Caco-2 (cell line): ENCODE data around the gene SYT9. TPM values are rescaled to one million over a fixed set of nuclear protein-coding genes. Genes with fewer than 3 reads are reported as not detected.

Source experiments
- BruUV-seq: library from RNA; stranded (reverse); fragments of 400-500 nt; replicated peaks from 2 replicates; lab custom pipeline; 2021; lab: Mats Ljungman, UMichigan
- CTCF ChIA-PET: fragments of 300-600 bp; sonication (Branson Sonifier 250); formaldehyde crosslinking; loops from one replicate; lab custom pipeline; 2022; ENCODE audit warnings: antibody characterized with exemption; lab: Charles Lee
- POLR2A ChIA-PET: fragments of 300-600 bp; sonication (Branson Sonifier 250); formaldehyde crosslinking; loops from one replicate; lab custom pipeline; 2022; ENCODE audit warnings: antibody characterized with exemption; lab: Charles Lee
- DNase-seq, 2 experiments: peaks; one replicate each; pipeline versions ENCODE4 v3.0.0 to v3.0.0-alpha.2; 2020 to 2022
- H3K27me3 ChIP-seq: replicated peaks from 2 replicates; pipeline ENCODE4 v1.6.0; 2011; ENCODE audit warnings: low read length; ENCODE audit not compliant: control insufficient read depth, insufficient read depth
- H3K36me3 ChIP-seq: 2 replicates; pipeline ENCODE4 v1.5.1; 2011; ENCODE audit warnings: low read length; ENCODE audit not compliant: control insufficient read depth, insufficient read depth
- H3K4me1 ChIP-seq: fragments of 250-450 bp; sonication (Bioruptor Pico); 2 replicates; pipeline ENCODE4 v1.5.1; 2020; ENCODE audit warnings: mild to moderate bottlenecking
- H3K4me3 ChIP-seq: 2 replicates; pipeline ENCODE4 v1.5.1; 2011; ENCODE audit warnings: low read depth, mild to moderate bottlenecking, control low read depth, low read length
- H3K9me3 ChIP-seq: fragments of 250-450 bp; sonication (Bioruptor Pico); 2 replicates; pipeline ENCODE4 v1.5.1; 2020; ENCODE audit warnings: mild to moderate bottlenecking, moderate library complexity
- H3K27ac Mint-ChIP-seq: one replicate; pipeline ENCODE4 v1.8.0; 2022; ENCODE audit warnings: mixed read lengths; ENCODE audit not compliant: unreplicated experiment
- H3K27me3 Mint-ChIP-seq: one replicate; pipeline ENCODE4 v1.8.0; 2022; ENCODE audit warnings: mixed read lengths; ENCODE audit not compliant: insufficient read depth, unreplicated experiment
- H3K36me3 Mint-ChIP-seq: one replicate; pipeline ENCODE4 v1.8.0; 2022; ENCODE audit warnings: mild to moderate bottlenecking, mixed read lengths; ENCODE audit not compliant: insufficient read depth, unreplicated experiment
- H3K4me1 Mint-ChIP-seq: one replicate; pipeline ENCODE4 v1.8.0; 2022; ENCODE audit warnings: low read depth, mixed read lengths; ENCODE audit not compliant: unreplicated experiment
- H3K4me3 Mint-ChIP-seq: one replicate; pipeline ENCODE4 v1.8.0; 2022; ENCODE audit warnings: mild to moderate bottlenecking, moderate library complexity, mixed read lengths; ENCODE audit not compliant: unreplicated experiment
- H3K9me3 Mint-ChIP-seq: one replicate; pipeline ENCODE4 v1.8.0; 2022; ENCODE audit warnings: mixed read lengths; ENCODE audit not compliant: unreplicated experiment
- intact Hi-C: fragments of 100-400 bp; cut with micrococcal nuclease; formaldehyde crosslinking; loops from one replicate; pipeline ENCODE4 v1.10.0; 2022; ENCODE audit not compliant: unreplicated experiment
- total RNA-seq: library from RNA; stranded (reverse); gene quantifications from 2 replicates; pipeline ENCODE4 v1.2.3, GENCODE V29; 2022
- TF ChIP-seq, protein P1 (sequence below), 2 experiments: fragments of 200-600 bp in 1 of 2; IDR thresholded peaks; 1 replicate in 1 of 2; 2 replicates in 1 of 2; pipeline versions ENCODE4 v1.5.1 to v1.8.0; 2011 to 2022; ENCODE audit warnings: antibody characterized with exemption in 1 of 2, control low read depth in 1 of 2, inconsistent platforms in 1 of 2, low read depth in 1 of 2, low read length in 1 of 2, mild to moderate bottlenecking in 1 of 2, moderate library complexity in 1 of 2; ENCODE audit not compliant: insufficient read depth in 1 of 2, severe bottlenecking in 1 of 2, unreplicated experiment in 1 of 2

The SYT9 gene
- total RNA-seq, 1 experiment from 2014 or later = not detected

GRCh38 chr11:7353100-7353499 lies 101.4 kb downstream of the SYT9 start:
- Histone ChIP-seq H3K27me3 (no peaks in the 10 kb centered on the region; the same call in 1 of the 2 replicates), H3K36me3 (no peaks in the 10 kb centered on the region), H3K4me1 (no peaks in the 10 kb centered on the region), H3K4me3 (no peak overlapping the region), H3K9me3 (no peaks in the 10 kb centered on the region)
- intact Hi-C loops = loop anchor here (1.0 to 2.0 kb wide), 5 partner anchors 89 to 422 kb away; no protein-coding TSS in a partner anchor
- Mint-ChIP-seq H3K4me1 (no peaks in the 10 kb centered on the region), H3K27me3 (peaks cover 15% of the 10 kb centered on the region), H3K4me3 (no peak overlapping the region), H3K9me3 (no peaks in the 10 kb centered on the region), H3K27ac (no peak overlapping the region), H3K36me3 (no peaks in the 10 kb centered on the region)
- TF ChIP-seq, protein P1, sequence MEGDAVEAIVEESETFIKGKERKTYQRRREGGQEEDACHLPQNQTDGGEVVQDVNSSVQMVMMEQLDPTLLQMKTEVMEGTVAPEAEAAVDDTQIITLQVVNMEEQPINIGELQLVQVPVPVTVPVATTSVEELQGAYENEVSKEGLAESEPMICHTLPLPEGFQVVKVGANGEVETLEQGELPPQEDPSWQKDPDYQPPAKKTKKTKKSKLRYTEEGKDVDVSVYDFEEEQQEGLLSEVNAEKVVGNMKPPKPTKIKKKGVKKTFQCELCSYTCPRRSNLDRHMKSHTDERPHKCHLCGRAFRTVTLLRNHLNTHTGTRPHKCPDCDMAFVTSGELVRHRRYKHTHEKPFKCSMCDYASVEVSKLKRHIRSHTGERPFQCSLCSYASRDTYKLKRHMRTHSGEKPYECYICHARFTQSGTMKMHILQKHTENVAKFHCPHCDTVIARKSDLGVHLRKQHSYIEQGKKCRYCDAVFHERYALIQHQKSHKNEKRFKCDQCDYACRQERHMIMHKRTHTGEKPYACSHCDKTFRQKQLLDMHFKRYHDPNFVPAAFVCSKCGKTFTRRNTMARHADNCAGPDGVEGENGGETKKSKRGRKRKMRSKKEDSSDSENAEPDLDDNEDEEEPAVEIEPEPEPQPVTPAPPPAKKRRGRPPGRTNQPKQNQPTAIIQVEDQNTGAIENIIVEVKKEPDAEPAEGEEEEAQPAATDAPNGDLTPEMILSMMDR (IDR thresholded peaks at IDR 0.05; ENCODE audit: insufficient read depth in 1 of 2, low read depth in 1 of 2, low read length in 1 of 2, severe bottlenecking in 1 of 2, unreplicated experiment in 1 of 2) = peak; percentile 63 to 76
- ChIA-PET POLR2A (interaction anchor here (0.6 kb wide), 1 partner anchor 52 kb away, joined by 10 read pairs; no protein-coding TSS in a partner anchor), CTCF (interaction anchor here (0.6 to 1.3 kb wide), 9 partner anchors 9 to 318 kb away, joined by 3 to 25 read pairs (median 3); no protein-coding TSS in a partner anchor)
- DNase-seq = peak; percentile 39 to 63
- BruUV-seq = no TSS peak

- no peaks in the 10 kb centered on the region for H3K36me3 Mint-ChIP-seq
- H3K27me3 Mint-ChIP-seq = peaks cover 13% of the 10 kb centered on the region
- H3K4me3 Mint-ChIP-seq = no peak overlapping the region
- Histone ChIP-seq H3K9me3 (peaks cover 8% of the 10 kb centered on the region), H3K36me3 (no peaks in the 10 kb centered on the region), H3K4me3 (no peak overlapping the region), H3K27me3 (no peaks in the 10 kb centered on the region), H3K4me1 (no peaks in the 10 kb centered on the region)
- no peak overlapping the region for H3K27ac Mint-ChIP-seq
- no peaks in the 10 kb centered on the region for H3K9me3 Mint-ChIP-seq
- TF ChIP-seq, protein P1 (IDR thresholded peaks at IDR 0.05; ENCODE audit: insufficient read depth in 1 of 2, low read depth in 1 of 2, low read length in 1 of 2, severe bottlenecking in 1 of 2, unreplicated experiment in 1 of 2) = no peak
- intact Hi-C loops = no loop called here
- no TSS peak for BruUV-seq
- POLR2A ChIA-PET = no interaction called here
- no peak for DNase-seq
- CTCF ChIA-PET = no interaction called here
- H3K4me1 Mint-ChIP-seq = no peaks in the 10 kb centered on the region
Observed at GRCh38 chr11:7364660-7365059, 113.0 kb downstream of the SYT9 start.

DNA sequence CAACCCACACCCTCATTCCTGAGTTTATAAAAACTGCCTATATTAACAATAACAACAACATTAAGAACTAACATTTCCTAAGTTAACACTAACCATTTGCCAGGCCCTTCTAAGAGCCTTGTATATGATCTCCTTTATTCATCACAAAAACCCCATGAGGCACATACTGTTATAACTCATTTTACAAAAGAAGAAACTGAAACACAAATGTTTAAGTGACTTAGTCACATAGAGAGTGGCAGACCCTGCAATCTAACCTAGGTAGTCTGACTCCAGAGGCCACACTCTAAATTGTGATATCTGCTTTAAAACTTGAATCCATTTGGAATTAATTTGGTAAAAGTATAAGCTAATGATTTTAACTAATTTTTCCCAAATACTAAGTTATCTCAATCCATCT lies 116.1 kb downstream of the SYT9 start:
- H3K4me1 Mint-ChIP-seq = no peaks in the 10 kb centered on the region
- peaks cover 9% of the 10 kb centered on the region for H3K9me3 Mint-ChIP-seq
- TF ChIP-seq, protein P1 (IDR thresholded peaks at IDR 0.05; ENCODE audit: insufficient read depth in 1 of 2, low read depth in 1 of 2, low read length in 1 of 2, severe bottlenecking in 1 of 2, unreplicated experiment in 1 of 2) = no peak
- no TSS peak for BruUV-seq
- Histone ChIP-seq H3K4me1 (no peaks in the 10 kb centered on the region), H3K4me3 (no peak overlapping the region), H3K9me3 (no peaks in the 10 kb centered on the region), H3K27me3 (no peaks in the 10 kb centered on the region), H3K36me3 (no peaks in the 10 kb centered on the region)
- CTCF ChIA-PET = no interaction called here
- intact Hi-C loops = loop anchor here (2.0 kb wide), 1 partner anchor 21 kb away; no protein-coding TSS in a partner anchor
- no peak overlapping the region for H3K27ac Mint-ChIP-seq
- peak overlapping the region; percentile 32 for H3K4me3 Mint-ChIP-seq
- POLR2A ChIA-PET = no interaction called here
- DNase-seq = no peak
- H3K36me3 Mint-ChIP-seq = no peaks in the 10 kb centered on the region
- H3K27me3 Mint-ChIP-seq = peaks cover 13% of the 10 kb centered on the region
